Measurements from ENCODE around the gene TBXAS1.

Gene TBXAS1

GRCh38 chr7:140061607-140061930, 232.5 kb downstream of the TBXAS1 start:
- Histone ChIP-seq H3F3A (ENCODE audit: insufficient read depth, low read length) (no peaks in the 10 kb centered on the region), H4K20me1 (ENCODE audit: insufficient read depth, low read length) (no peaks in the 10 kb centered on the region), H3K79me2 (ENCODE audit: low read length) (no peaks in the 10 kb centered on the region), H3K27ac (ENCODE audit: low read length) (no peak overlapping the region), H3K4me2 (ENCODE audit: low read depth, low read length) (no peak overlapping the region), H3K9me2 (replicated peaks; ENCODE audit: insufficient read depth, low read length) (no peaks in the 10 kb centered on the region), H2AFZ (ENCODE audit: low read length) (no peak overlapping the region), H3K36me3 (replicated peaks; ENCODE audit: insufficient read depth, low read length) (no peaks in the 10 kb centered on the region), H3K27me3 (replicated peaks; ENCODE audit: insufficient read depth, low read length) (no peaks in the 10 kb centered on the region; the same call in 1 of the 2 replicates), H3K9ac (ENCODE audit: low read length) (no peak overlapping the region), H3K4me1 (ENCODE audit: low read length) (no peaks in the 10 kb centered on the region), H3K9me3 (replicated peaks; ENCODE audit: insufficient read depth, low read length) (no peaks in the 10 kb centered on the region), H3K4me3 (ENCODE audit: low read length) (no peak overlapping the region)
- no peak for TF ChIP-seq CTCF (IDR thresholded peaks at IDR 0.05; ENCODE audit: low read length)
- no peak for TF ChIP-seq EZH2 (optimal IDR thresholded peaks at IDR 0.05; ENCODE audit: low read depth, low read length)
- TF ChIP-seq EZH2phosphoT487 (IDR thresholded peaks at IDR 0.05; ENCODE audit: low read length) = no peak
- DNase-seq = no peak

- H3K36me3 ChIP-seq (replicated peaks; ENCODE audit: insufficient read depth, low read length) = no peaks in the 10 kb centered on the region
- no peaks in the 10 kb centered on the region for H3K79me2 ChIP-seq (ENCODE audit: low read length)
- no peaks in the 10 kb centered on the region for H4K20me1 ChIP-seq (ENCODE audit: insufficient read depth, low read length)
- TF ChIP-seq CTCF (IDR thresholded peaks at IDR 0.05; ENCODE audit: low read length) (no peak), EZH2 (optimal IDR thresholded peaks at IDR 0.05; ENCODE audit: low read depth, low read length) (no peak), EZH2phosphoT487 (IDR thresholded peaks at IDR 0.05; ENCODE audit: low read length) (no peak)
- H2AFZ ChIP-seq (ENCODE audit: low read length) = peak overlapping the region; percentile 78
- no peak for DNase-seq
- peak overlapping the region; percentile 79 for H3K4me2 ChIP-seq (ENCODE audit: low read depth, low read length)
- H3K4me3 ChIP-seq (ENCODE audit: low read length) = peak overlapping the region; percentile 63
- no peak overlapping the region for H3K27ac ChIP-seq (ENCODE audit: low read length)
- H3K4me1 ChIP-seq (ENCODE audit: low read length) = no peaks in the 10 kb centered on the region
- H3K9ac ChIP-seq (ENCODE audit: low read length) = peak overlapping the region; percentile 33; the same call in 1 of the 2 replicates
- H3K9me3 ChIP-seq (replicated peaks; ENCODE audit: insufficient read depth, low read length) = peaks cover 2% of the 10 kb centered on the region; the same call in 1 of the 2 replicates
- H3F3A ChIP-seq (ENCODE audit: insufficient read depth, low read length) = no peaks in the 10 kb centered on the region
- no peaks in the 10 kb centered on the region for H3K9me2 ChIP-seq (replicated peaks; ENCODE audit: insufficient read depth, low read length)
- no peaks in the 10 kb centered on the region; the same call in 1 of the 2 replicates for H3K27me3 ChIP-seq (replicated peaks; ENCODE audit: insufficient read depth, low read length)
Observed at GRCh38 chr7:140062118-140062527, 233.1 kb downstream of the TBXAS1 start.

GRCh38 chr7:140062528-140063299, 233.7 kb downstream of the TBXAS1 start, which contains the start of gene PARP12:
Gene PARP12, minus strand, starts transcription at chr7:140062951. Its CDS starts 104 bp downstream, at chr7:140062847.
- no peak within 1 kb of the TSS for H3K27ac ChIP-seq (ENCODE audit: low read length)
- peaks cover 5% of the 10 kb centered on the region; the same call in 1 of the 2 replicates for H3K9me3 ChIP-seq (replicated peaks; ENCODE audit: insufficient read depth, low read length)
- no peaks in the 10 kb centered on the region for H3K9me2 ChIP-seq (replicated peaks; ENCODE audit: insufficient read depth, low read length)
- peak within 1 kb of the TSS; percentile 85 for H3K4me2 ChIP-seq (ENCODE audit: low read depth, low read length)
- H2AFZ ChIP-seq (ENCODE audit: low read length) = peak within 1 kb of the TSS; percentile 98
- H3K4me3 ChIP-seq (ENCODE audit: low read length) = peak within 1 kb of the TSS; percentile 72
- TF ChIP-seq CTCF (IDR thresholded peaks at IDR 0.05; ENCODE audit: low read length) (no peak), EZH2phosphoT487 (IDR thresholded peaks at IDR 0.05; ENCODE audit: low read length) (no peak), EZH2 (optimal IDR thresholded peaks at IDR 0.05; ENCODE audit: low read depth, low read length) (no peak)
- no peaks in the 10 kb centered on the region for H3F3A ChIP-seq (ENCODE audit: insufficient read depth, low read length)
- no peaks in the 10 kb centered on the region; the same call in 1 of the 2 replicates for H3K27me3 ChIP-seq (replicated peaks; ENCODE audit: insufficient read depth, low read length)
- peak within 1 kb of the TSS; percentile 49; the same call in 1 of the 2 replicates for H3K9ac ChIP-seq (ENCODE audit: low read length)
- H3K79me2 ChIP-seq (ENCODE audit: low read length) = no peaks in the 10 kb centered on the region
- peak; percentile 98 for DNase-seq
- H3K4me1 ChIP-seq (ENCODE audit: low read length) = no peaks in the 10 kb centered on the region
- H4K20me1 ChIP-seq (ENCODE audit: insufficient read depth, low read length) = no peaks in the 10 kb centered on the region
- no peaks in the 10 kb centered on the region for H3K36me3 ChIP-seq (replicated peaks; ENCODE audit: insufficient read depth, low read length)
